ENCODE results near the gene PRELID3B.

DNA sequence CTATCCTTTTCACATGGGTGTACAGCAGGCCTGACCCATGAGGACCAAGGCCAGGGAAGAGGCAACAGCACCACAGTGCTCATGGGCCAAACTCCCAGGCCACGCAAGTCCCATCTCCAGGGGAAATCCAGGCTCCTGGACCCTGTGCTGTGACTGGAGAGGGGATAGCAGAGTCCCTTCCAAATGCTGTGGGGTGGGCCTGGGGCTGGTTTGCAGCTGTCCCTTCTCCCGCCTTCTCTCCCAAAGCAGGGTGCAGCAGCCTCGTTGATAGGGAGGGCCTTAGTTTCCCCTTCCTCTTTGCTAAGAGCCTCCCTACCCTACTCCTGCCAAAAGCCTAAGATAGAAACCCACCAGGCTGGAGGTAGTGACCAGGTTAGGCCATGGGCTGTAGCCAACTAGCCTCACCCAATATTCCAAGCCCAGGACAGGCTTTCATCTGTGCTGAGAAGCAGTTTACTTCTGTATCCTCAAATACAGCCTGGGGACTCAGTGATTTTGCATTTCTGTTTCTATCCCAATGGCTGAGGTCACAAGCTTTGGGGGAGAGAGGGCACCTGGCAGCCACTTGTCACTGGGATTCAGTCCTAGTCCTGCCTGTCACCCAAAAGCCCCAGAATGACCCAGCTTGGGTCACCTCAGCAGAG, 36.9 kb downstream of the PRELID3B start:
- TF ChIP-seq, protein P1, sequence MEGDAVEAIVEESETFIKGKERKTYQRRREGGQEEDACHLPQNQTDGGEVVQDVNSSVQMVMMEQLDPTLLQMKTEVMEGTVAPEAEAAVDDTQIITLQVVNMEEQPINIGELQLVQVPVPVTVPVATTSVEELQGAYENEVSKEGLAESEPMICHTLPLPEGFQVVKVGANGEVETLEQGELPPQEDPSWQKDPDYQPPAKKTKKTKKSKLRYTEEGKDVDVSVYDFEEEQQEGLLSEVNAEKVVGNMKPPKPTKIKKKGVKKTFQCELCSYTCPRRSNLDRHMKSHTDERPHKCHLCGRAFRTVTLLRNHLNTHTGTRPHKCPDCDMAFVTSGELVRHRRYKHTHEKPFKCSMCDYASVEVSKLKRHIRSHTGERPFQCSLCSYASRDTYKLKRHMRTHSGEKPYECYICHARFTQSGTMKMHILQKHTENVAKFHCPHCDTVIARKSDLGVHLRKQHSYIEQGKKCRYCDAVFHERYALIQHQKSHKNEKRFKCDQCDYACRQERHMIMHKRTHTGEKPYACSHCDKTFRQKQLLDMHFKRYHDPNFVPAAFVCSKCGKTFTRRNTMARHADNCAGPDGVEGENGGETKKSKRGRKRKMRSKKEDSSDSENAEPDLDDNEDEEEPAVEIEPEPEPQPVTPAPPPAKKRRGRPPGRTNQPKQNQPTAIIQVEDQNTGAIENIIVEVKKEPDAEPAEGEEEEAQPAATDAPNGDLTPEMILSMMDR (conservative IDR thresholded peaks at IDR 0.05): no peak
- TF ChIP-seq ZFX (IDR thresholded peaks at IDR 0.05): no peak

Data from C4-2B (cell line).